HG03066 (cell line): ENCODE measurements around the gene ACYP2.

Experiments
- ATAC-seq: cut with Tn5 transposase; IDR thresholded peaks from one replicate; pipeline ENCODE4 v1.9.1; 2021; ENCODE audit warnings: low read depth; ENCODE audit not compliant: unreplicated experiment

Gene ACYP2

DNA sequence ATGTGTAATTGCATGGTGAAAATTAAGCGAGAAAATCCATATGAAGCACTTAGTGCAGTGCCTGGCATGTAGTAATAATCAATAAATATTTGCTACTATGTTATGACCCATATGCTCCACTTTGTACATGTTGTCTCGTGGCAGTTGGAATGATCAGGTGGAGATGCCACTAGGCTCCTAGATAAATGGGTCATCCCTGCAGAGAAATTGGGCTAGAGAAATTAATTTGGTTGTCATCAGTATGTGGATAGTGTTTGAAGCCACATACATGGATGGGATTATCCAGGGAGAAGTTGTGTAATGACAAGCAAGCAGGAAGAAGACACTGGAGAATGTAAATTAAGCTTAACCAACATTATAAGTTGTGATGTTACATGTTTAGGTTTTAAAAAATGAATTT is 33.0 kb downstream of the ACYP2 start:
- no peak for ATAC-seq

DNA sequence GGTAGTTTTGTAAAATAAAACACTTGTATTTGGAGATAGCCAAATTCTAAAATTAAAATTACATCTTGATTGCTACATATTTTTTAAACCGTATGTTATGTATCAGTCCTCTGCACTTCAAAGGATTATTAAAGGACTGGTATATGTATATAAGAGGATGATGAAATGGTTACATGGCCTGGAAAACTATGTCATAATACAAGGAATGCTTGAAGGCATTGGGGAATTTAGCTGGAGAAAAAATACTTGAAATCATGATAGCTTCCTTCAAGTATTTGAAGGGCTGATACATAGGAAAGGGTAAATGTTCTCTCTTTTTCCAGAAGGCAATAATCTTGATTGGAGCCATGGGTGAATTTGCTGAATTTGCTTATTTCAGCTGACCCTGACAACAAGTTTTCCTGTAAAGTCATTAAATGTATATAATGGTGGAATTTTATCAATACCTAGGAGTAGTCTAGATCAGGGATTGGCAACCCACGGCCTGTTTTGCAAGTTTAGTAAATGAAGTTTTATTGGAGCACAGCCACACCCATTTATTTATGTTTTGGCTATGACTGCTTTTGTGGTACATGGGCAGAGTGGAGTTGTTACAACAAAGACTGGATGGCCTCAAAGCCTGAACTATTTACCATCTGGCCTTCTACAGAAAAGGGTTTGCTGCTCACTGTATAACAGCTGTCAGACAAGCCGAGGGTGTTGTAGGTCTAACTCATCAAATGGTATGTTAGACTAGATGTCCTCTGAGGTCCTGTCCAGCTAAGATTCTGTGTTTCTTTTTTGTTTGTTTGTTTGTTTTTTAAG is 34.4 kb downstream of the ACYP2 start:
- no peak for ATAC-seq

DNA sequence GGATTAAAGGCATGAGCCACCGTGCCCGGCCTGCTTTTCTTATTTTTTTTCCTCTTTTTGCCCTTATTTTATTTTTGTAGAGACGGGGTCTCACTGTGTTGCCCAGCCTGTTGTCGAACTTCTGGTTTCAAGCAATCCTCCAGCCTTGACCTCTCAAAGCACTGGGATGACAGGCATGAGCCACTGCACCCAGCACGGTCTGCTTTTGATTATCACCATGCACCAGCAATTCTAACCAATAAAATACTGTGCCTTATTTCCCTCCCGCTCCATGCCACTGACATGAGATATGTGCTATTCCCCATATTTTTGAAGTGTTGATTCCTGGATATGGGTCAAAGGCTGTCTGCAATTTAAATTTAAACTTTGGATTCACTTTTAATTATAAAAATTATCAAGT is 42.9 kb downstream of the ACYP2 start:
- ATAC-seq = no peak

DNA sequence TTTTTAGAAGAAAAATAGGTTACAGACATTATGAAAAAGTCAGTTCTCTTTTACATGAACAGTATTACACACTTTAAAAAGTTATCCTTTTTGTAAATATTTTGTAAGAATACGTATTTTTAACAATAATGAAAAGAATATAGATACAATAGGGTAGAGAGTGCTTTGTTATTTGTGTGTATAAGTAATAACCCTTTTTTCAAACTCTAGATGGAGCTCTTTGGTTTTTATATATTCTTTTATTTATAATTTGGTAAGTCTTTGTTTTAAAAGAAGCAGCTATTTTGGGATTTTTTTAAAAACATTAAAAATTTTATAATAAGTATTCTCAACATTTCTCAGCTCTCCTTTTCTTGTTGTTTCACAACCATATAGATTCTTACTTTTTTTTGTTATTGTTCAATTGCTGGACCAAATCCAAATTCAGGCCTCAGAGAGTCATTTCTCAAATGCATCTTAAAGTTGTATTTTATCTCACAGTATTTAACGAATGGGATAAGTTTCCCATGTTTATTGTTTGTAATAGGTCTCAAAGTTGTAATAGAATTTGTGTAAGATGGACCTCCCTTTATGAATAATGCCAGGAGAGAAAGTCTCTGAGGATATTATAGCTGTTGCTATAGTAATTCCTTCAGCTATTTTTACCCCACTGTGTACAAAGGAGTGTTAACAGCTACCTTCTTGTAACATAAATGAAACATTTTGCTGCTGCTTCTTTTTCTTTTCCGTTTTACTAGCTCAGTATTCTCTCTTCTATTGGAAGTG is 46.4 kb downstream of the ACYP2 start:
- ATAC-seq = no peak

DNA sequence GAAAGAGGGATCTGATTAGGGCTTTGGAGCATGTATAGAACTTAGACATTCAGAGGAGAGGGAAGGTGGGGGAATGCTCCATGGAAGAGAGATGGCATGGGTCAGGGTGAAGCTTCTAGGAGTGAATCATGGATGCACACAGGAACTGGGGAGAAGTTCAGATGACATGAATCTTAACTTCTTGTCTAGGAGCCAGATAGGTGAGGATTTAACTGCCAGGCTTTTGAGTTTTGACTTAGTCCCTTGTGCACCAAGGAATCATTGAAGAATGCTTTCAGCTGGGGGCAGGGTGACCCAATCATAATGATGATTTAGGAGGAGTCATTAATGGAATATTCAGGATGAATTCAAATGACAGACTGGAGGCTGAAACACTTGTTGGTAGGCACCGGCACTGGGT is 48.7 kb downstream of the ACYP2 start:
- no peak for ATAC-seq

DNA sequence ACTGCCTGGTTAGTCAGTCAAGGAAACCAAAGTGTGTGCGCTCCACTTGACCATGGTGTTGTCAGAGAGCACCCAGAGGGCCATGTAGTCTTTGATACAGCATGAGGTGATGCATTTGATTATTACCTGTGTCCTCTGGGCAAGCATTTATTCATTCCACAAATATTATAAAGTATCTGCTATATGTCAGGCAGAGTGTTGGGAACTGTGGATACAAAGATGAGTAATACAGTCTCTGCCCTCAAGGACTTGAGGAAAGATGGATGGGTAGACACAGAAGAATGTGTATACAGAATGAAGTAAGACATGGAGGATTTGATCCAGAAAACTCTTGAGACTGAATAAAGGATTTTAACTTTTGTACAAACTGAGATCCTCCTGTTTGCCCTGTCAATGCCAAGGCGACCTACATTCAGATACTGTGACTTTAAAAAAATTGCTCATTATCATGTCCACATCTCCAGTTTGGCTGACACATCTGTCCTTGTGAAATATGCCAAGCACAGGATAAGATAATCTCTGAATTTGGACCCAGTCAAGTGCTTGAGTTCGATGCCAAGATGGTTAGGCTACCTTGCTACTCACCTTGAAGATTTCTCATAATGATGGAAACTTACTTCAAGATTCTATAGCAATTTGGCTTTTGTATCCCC is 50.8 kb downstream of the ACYP2 start:
- no peak for ATAC-seq

DNA sequence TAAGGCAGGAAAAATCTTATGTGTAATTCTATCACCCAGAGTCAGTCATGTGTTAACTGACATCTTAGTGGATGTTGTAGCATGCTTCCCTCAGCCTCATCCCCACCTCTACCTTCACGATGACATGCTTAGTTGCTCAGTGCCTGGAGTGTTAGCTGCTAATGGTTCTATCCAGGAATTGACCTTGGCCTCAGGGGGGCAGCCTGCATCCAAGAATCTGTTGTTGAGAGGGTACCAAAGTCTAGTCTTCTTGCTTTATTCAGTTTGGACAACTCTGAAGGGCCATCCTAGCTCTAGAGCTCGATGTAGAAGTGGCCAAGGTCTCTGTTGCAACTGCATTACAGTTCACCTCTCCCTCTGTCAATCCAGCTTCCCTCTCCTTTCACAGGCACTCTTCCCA is 61.2 kb downstream of the ACYP2 start:
- no peak for ATAC-seq

DNA sequence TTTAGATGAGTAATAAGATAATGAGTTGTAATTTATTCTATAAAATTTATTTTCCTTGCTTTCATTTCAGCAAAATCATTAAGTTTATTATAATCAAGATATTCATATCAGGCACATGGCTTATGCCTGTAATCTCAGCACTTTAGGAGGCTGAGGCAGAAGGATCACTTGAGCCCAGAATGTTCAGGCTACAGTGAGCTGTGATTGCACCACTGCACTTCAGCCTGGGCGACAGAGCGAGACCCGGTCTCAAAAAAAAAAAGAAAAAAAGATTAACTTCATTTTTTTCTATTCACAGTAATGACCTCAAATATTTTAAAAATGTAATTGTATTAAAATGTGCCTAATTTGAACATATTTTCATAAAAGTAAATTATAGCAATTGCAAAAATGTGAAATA is 67.9 kb downstream of the ACYP2 start:
- no peak for ATAC-seq

DNA sequence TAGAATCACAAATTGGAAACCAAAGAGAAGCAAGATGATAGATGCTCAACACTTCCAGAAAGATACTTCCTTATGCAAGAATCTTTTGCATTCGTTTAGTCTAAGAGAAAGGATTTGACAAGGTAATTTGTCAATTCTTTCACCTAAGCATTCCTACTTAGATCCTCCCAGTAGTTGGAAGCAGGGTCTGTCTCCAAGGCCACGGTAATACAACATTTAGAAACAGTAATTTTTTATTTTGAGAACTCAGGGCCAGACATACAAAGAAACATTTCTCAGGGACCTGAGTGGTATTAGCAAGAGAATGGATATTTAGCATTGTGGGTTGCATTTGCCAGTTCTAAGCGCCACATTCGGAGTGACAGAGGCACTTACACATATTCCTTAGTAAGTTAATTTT is 68.6 kb downstream of the ACYP2 start:
- ATAC-seq = no peak

DNA sequence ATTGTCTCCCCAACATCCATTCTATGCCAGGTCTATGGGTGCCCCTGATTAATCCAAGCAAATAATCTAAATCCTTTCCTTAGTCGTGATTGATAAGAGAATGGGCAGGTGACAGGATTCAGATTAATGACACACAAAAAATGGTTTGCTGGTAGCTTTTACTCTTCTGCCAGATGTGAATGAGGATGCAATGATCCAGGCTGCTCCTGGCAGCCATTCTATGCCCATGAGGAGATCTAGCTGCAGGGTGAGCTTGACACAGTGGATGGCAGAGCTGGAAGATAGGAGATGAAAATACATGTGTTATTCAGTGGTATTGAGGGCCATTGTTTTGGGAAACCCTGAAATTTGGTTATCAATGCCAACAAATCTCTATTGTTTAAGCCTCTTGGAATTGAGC is 69.7 kb downstream of the ACYP2 start:
- no peak for ATAC-seq

DNA sequence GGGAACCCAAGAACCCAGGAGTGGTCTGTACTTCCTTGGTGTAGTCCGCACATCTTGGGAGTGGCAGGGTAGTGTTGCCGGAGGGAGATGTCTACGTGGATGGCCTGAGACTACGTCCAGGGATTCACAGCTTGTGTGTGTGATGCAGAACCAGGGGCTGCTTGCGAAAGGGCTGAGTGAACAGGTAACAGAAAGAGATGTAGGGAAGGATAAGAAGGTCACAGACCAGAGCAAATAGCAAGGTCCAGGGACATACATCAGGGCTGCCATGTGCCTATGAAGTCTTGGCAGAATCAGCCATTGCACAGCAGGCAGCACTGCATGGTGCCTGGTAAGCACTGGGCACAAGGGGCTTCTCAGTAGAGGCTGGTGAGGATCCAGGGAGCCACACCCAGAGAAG is 71.9 kb downstream of the ACYP2 start:
- no peak for ATAC-seq

DNA sequence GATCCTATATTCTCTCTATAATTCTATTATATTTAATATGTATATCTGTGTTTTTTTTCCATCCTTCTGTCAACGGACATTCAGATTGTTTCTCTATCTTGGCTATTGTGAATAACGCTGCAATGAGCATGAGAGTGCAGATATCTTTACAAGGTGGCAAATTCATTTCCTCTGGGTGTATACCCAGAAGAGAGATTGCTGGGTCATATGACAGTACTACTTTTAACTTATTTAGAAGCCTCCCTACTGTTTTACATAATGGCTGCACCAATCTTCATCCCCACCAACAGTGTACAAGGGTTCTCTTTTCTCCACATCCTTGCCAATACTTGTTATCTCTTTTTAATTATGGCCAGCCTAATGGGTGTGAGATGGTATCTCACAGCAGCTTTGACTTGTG is 74.1 kb downstream of the ACYP2 start:
- ATAC-seq = no peak

DNA sequence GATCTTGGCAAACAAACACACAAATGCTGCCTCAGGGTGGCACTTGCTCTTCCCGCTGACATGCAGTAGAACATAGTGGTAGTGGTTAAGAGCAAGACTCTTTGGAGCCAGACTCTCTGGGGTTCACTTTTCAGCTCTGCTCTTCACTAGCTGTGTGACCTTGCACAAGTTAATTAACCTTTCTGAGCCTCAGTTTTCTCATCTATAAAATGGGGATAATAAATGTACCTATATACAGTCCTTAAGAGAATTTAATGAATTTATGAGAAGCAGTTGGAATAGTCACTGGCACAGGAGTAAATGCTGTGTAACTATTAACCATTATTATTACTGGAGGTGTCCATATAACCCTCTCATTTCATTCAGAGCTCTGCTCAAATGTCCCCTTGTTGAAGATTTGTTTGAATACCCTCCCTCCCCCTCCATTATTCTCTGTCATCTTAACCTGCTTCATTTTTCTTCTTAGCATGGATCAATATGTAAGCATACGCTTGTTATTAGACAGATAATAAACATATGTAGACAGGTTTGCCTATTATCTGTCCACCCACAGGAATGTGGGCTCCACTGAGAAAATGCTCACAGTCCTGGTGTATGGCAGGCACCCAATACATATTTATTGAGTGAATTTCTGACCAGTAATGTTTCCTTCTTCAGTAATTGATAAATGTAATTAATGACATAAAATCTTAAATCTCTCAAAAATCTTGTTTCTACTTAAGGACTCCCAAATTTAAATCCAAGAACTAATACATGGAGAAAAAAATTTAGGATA is 76.1 kb downstream of the ACYP2 start:
- no peak for ATAC-seq

DNA sequence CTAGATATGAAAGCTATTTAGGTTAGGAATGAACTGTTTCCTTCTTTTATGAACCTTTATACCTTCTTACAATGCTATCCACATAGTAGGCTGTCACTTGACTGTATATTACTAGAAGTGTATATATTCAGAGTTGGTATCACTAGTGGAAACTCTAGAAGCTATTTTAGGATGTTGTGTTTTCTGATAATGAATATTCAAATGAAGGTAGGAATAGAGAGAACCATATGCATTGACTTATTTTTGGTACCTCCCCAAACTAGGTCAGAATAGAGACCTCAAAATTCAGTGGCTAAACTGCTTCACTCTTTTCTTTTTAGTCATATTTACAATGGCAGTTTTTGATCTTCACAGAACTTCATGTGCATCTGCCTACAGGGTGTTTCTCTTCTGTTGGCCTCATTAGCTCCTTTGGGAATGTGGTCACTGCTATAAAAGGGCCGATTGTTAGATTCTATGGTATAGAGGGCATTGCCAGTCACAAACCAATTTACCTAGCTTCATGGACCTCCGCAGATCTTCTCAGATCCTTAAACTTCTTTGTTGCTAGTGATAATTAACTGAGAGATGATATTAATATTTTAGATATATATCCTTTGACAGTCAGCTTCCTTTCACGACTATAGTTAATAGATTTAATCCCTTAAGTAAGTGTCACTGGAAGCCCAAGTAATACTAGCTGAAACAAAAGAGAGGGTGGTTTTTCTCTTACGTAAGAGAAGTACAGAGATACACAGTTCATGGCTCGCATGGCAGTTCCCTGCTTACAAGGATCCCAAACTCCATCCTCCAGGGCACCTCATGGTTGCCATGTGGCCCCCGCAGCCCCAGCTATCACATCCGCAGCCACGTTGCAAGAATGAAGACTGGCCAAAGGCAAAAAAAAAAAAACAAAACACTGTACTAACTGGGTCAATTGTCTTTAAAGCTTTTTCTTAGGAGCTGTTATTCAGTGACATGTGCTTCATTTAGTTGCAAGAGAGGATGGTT is 79.6 kb downstream of the ACYP2 start:
- ATAC-seq = no peak

DNA sequence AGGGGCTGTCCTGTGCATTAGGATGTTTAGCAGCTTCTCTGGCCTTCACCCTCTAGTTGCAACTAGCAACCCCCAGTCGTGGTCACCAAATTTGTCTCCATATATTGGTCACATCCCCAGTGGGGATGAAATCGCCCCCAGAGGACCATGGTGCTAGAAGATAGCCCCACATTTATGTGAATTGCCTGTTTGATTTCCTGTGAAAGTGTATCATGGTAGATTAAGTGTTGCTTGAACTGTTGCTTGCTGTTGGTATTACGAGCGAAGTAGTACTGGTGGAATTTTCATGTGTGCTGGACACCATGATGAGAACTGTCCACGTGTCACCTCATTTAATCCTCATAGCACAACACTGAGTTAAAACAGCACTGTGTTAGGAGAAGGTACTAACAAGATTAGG is 81.2 kb downstream of the ACYP2 start:
- no peak for ATAC-seq

DNA sequence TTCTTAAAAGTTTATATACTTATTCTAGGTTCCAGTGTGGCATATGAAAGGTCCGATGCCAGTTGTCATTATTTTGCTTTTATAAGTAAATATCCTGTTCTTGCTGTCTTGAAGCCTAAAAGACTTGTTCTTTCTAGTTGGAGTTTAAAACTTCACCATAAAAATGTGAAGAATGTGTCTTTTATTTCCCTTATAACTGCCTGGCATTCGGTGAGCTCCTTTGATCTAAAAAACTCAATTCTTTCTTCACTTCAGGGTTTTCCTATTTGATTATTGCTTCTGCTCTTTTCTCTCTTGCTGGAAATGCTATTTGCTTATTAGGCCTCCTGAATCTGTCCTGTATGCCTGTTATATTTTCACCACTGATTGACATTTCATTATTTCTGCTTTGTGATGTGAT is 89.1 kb downstream of the ACYP2 start:
- no peak for ATAC-seq

DNA sequence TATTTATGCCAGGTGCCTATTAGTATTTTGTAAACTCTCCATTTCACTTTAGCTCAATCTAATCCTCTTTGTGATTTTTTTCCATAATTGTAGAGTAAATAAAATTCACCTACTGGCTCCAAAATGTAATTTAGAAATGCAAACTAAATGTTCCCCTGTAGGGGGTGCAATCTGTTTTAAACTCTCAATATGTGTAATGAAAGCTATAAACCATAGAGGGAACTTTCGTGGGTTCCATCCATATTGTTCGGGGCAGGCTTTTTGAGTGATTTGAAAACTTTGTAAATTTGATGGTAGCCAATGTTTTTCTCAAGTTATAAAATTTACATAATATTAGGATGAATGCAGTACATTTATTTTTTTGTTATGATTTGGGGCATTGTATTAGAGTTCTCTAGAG is 91.2 kb downstream of the ACYP2 start:
- no peak for ATAC-seq

DNA sequence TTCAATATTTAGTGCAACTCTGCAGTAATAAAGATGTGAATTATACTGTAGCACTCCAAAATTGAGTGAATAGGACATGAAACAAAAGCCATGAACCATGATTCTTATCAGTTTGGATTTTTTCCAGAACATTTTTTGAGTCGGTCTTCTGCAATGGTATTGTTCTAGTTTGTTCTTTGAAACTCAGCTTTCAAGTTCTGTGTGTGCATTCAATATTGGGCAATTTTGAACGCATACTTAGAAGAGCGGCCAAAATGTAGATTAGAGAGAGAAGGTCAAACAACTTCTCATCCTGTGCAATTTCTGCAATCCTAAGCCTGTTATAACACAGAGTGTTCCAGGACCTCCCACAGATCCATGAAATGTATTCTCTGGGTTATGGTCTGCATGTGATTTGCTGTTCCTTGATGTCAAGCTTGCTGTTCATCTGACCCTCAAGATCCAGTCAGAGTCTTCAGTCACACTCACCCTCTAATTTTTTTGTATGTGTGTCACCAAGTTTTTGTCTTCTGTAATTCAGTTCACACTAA is 92.3 kb downstream of the ACYP2 start:
- no peak for ATAC-seq
